ENCODE data around the gene ERG28.

ERG28 gene

GRCh38 chr14:75658957-75659356 is 1.7 kb downstream of the ERG28 start:
- no peak for DNase-seq (ENCODE audit: low read depth)

- no peak for DNase-seq (ENCODE audit: low read depth)
These were observed 3.3 kb downstream of the ERG28 start for GRCh38 chr14:75657331-75657730.

- DNase-seq (ENCODE audit: low read depth), result no peak
These were observed 5.4 kb downstream of the ERG28 start for GRCh38 chr14:75655235-75655634.

- peak; percentile 67 for DNase-seq (ENCODE audit: low read depth)
These were observed 6.4 kb downstream of the ERG28 start for GRCh38 chr14:75654127-75654732.

DNA sequence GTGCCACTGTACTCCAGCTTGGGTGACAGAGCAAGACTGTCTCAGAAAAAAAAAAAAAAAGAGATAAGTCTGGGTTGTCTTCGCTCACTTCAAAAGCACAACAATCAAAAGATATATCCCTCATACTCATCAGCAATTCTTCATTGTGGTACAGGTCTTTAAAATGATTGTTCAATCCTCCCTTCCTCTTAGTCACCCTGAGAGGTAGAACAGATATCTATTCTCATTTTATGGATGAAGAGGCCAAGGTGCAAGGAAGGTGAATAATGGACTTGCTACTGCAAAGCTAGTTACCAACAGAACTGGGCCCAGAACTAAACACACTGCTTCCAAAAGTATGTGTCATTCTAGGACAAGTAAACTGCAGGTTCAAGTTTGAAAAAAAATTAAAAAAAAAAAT is 7.1 kb downstream of the ERG28 start:
- DNase-seq (ENCODE audit: low read depth), result no peak

- DNase-seq (ENCODE audit: low read depth), result no peak
These were observed 10.2 kb downstream of the ERG28 start for GRCh38 chr14:75650253-75651058.

DNA sequence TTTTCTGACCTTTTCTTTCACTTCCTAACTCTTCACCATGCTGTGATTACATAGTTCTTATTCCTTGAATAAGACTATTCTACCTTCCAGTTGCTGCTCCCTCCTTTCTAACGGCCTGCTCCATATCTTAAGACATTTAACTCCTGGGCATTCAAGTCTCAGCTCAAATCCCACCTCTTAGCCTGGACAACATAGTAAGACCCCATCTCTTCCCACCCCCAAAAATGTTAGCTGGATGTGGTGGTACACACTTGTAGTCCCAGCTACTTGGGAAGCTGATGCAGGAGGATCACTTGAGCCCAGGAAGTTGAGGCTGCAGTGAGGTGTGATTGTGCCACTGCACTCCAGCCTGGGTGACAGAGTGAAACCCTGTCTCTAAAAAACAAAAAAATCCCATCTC is 10.9 kb downstream of the ERG28 start:
- no peak for DNase-seq (ENCODE audit: low read depth)

DNA sequence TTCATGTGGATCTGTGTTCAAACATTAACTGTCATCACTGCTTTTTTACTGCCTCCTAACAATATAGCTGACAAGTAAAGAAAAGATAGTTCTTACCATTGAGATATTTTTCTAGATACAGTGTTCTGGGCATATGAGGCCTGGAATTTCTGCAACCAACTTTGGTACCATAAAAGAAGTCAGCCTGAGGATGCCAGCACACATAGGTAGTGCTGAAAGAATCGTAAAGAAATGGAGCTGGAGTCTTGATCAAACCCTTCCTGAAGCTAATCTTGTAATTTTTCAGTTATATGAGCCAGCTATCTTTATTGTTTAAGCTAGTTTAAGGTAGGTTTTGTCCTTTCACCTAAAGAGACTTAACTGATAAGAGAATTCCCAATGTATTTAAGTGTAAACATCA is 11.3 kb downstream of the ERG28 start:
- no peak for DNase-seq (ENCODE audit: low read depth)

DNA sequence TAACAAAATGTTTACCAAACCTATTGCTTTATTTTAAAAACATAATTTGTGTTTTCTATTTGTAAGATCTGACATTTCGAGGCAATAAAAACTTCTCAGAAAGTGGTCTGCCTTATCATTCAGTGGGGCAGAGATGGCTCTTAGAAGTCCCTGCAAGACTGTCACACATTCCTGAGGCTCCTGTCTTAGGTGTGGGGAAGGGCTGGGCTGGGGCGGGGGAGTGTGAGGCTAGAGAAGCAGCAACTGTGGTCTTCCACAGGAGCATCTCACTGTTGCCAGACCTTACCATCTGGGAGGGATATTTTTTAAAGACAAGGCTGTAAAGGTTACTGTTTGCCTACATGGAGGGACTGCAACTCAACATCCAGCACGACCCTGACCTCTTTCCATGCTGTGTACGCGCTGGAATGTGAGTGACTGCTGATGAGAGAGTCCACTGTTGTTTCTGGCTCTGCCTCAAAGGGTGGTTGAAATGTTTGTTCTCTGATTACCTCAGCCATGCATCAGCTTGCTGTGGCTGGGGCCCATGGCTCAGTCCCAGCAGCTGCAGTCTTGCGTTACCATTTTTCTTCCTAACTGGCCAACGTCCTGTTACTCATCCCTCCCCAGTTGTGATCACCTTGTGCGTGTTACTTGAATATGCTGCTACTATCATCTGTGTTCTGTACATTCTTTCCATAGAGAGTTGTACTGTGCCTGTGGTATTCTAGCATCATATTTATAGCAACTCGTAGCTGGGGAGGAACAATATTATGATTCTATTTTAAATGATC is 12.4 kb downstream of the ERG28 start:
- DNase-seq (ENCODE audit: low read depth), result peak; percentile 96

- no peak for DNase-seq (ENCODE audit: low read depth)
These were observed 13.0 kb downstream of the ERG28 start for GRCh38 chr14:75647640-75648039.

DNA sequence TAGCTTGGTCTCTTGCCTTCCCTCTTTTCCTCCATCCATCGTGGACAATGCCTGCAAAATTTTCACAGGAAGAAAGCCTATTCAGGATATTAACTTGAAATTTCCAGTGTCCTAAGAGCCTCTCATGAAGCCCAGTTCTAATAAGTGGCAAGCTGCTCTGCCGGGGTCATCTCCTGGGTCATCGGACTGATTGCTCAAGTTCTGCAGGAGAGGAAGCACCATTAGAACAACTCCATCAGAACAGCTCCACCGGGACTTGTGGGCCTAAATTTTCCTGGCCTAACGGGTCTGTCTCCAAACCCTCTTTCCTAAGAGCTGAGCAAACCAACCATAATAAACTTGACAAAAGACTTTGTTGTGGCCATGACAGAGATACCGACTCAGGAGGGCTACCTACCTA is 13.9 kb downstream of the ERG28 start:
- DNase-seq (ENCODE audit: low read depth), result no peak

DNA sequence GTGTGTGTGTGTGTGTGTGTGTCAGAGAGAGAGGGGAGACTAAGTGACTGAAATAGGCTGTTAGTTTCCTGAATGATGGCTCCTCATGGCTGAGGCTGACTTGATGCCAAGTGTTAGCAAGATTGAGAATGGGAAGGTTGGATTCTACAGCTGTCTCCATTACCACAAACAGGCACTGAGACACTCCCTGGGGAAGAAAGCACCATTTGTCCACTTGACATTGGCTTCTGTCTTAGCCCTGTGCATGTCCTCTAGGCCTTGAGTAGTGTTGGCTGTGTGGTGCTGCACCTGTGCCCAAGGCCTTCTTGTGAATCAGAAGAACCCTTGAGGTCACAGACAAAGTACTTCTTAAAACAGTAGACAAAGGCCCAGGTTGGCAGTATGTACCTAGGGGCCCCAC is 15.6 kb downstream of the ERG28 start:
- DNase-seq (ENCODE audit: low read depth), result no peak

- DNase-seq (ENCODE audit: low read depth), result no peak
These were observed 16.7 kb downstream of the ERG28 start for GRCh38 chr14:75643985-75644384.

DNA sequence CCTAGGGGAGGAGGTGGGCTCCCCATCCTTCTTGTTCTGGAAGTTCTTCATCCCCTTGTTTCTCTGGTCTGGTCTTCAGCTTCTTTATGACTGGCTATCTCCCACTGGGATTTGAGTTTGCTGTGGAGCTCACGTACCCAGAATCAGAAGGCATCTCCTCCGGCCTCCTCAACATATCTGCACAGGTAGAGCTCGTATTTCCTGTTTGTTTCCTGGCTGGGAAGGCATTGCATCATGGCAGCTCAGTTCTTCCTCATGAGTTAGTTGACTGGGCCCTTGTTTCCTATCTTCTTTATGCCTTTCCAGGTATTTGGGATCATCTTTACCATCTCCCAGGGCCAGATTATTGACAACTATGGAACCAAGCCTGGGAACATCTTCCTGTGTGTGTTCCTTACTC is 19.8 kb downstream of the ERG28 start:
- DNase-seq (ENCODE audit: low read depth), result no peak

DNA sequence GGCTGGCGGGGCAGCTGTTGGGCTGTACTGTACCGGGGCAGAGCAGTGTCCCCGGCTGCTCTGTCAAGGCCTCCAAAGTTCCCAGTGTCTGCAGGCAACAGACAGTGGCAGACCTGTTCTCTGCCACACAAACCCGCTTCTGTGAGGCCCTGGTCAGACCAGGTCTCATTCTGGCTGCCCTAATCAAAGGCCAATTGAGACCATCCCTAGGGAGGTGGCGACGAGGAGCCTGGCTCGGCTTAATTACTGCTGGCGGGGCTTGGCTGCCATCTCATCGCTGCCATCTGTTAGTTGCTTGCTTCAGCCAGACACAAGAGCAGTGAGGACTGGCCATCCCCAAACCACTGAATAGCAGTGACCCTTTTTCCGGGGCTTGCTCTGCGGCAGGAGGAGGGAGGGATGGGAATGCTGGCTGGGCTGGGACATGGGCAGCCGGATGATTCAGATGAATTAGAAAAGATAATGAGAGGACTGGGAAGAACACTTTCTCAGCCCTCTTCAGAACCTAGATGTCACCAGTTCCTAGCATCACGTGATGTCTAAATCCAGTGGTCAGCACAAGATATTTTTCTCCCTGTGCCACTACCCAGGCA is 24.5 kb downstream of the ERG28 start:
- DNase-seq (ENCODE audit: low read depth), result peak; percentile 86

DNA sequence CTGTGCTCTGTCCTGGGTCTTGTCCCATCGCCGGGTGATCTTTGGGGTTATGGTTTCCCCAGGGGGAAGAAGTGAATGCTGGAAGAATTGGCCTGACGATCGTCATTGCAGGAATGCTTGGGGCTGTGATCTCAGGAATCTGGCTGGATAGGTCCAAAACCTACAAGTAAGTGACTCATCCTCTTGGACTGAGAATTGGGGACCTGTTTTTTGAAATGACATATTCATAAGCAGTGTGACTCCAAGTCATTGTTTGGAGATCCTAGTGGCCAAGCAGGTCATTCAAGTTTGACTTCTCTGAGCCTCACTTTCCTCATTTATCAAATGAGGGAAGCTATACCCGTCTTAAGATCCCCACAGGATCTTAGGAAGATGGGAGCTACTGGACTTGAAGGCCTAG is 25.8 kb downstream of the ERG28 start:
- DNase-seq (ENCODE audit: low read depth), result peak; percentile 5

DNA sequence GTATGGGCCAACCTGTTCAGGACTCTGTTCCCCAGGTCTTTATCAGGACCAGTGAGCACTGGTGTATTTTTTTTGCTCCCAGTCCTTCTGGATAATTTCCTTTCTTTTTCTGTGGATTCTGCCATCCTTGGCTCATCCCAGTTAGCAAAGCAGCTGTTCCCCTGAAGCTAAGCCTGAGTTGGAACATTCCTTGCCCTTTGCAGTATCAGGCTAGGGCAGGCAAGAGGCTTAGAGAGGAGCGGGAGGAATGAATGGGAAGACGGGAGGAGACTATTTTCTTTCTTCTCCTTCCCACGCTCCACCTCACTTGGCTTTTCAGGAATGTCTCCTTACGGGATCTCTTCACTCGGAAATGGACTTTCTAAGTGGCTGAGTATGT is 29.2 kb downstream of the ERG28 start:
- DNase-seq (ENCODE audit: low read depth), result peak; percentile 45

GRCh38 chr14:75630695-75631452 is 29.8 kb downstream of the ERG28 start:
- no peak for DNase-seq (ENCODE audit: low read depth)

DNA sequence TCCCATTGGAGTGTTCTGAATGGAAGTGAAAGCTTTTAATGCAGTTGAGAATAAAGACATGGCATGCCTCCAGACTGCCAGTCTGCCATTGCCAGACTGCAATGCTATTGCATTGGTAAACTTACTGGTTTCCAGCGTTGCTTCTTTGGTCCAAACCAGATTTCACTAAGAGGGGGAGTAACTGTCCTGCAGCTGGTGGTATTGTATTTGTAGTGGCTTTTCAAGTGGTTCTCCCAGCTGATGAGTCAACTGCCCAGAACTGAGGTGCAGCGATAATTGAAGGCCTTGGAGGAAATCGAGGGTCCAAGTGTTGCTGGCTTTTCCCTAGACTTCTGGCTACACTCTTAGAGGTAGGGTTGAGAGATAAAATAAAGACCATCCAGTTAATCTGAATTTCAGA is 31.9 kb downstream of the ERG28 start:
- no peak for DNase-seq (ENCODE audit: low read depth)

DNA sequence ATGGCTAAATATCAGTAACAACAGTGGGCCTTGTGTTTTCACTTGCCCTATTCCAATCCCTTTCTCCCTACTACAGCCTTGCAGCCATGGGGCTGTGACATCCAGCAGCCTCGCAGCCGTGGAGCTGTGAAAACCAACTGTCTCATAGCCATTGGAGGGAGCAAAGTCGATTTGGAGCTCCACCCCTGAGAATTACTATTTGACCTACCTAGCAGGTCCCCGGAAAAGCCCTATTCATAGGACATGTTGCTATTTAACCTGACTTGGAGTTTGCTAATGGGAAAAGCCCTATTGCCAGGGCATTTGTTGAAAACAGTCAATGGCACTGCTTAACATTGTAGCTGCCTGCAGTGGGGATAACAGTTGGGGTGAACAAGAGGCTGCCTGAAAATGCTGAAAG is 33.3 kb downstream of the ERG28 start:
- DNase-seq (ENCODE audit: low read depth), result no peak

GRCh38 chr14:75626863-75627262 is 33.8 kb downstream of the ERG28 start:
- no peak for DNase-seq (ENCODE audit: low read depth)

DNA sequence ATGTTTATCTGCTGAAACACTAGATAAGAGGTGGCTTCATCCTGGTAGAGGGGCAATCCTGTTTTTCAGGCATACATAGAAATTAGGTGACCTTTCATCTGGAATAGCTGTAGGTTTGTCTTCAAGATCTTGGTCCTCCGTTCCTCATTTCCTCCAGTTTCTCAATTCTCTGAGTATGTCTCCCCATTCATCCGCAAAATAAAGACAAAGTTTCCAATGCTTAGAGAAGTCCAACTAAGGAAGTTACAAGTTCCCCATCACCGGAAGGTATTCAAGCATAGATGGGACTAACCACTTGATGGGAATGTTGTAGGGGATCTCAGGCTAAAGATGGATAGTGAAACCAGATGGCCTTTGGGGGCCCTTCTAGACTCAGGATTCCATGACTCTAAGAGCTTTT is 34.3 kb downstream of the ERG28 start:
- DNase-seq (ENCODE audit: low read depth), result no peak
